NOMO-1 treated with DMSO at 0.1 percent for 48 hours (cell line): Measurements from ENCODE around the gene RBM47.
A peak's percentile ranks its signal among the peaks of the same experiment; 100 is the strongest.

Experiments used
- DNase-seq: peaks from one replicate; lab custom pipeline; 2025; ENCODE audit not compliant: unreplicated experiment; lab: John Stamatoyannopoulos, UW

The RBM47 gene

GRCh38 chr4:40626183-40626990 lies 3.3 kb downstream of the RBM47 start:
- DNase-seq: peak; percentile 14

- no peak for DNase-seq
Observed at GRCh38 chr4:40623707-40624106, 6.0 kb downstream of the RBM47 start.

GRCh38 chr4:40622913-40623312 lies 6.8 kb downstream of the RBM47 start:
- no peak for DNase-seq

- DNase-seq: peak; percentile 99
Observed at GRCh38 chr4:40621592-40622512, 7.8 kb downstream of the RBM47 start.

- peak; percentile 77 for DNase-seq
Observed at GRCh38 chr4:40621229-40621591, 8.5 kb downstream of the RBM47 start.

GRCh38 chr4:40619600-40619999 lies 10.1 kb downstream of the RBM47 start:
- no peak for DNase-seq

GRCh38 chr4:40617872-40618271 lies 11.8 kb downstream of the RBM47 start:
- peak; percentile 17 for DNase-seq

- DNase-seq: no peak
Observed at GRCh38 chr4:40614031-40614430, 15.6 kb downstream of the RBM47 start.

GRCh38 chr4:40613456-40613855 lies 16.2 kb downstream of the RBM47 start:
- no peak for DNase-seq

- no peak for DNase-seq
Observed at GRCh38 chr4:40612831-40613230, 16.8 kb downstream of the RBM47 start.

- no peak for DNase-seq
Observed at GRCh38 chr4:40612283-40612682, 17.4 kb downstream of the RBM47 start.

- DNase-seq: no peak
Observed at GRCh38 chr4:40608628-40609027, 21.0 kb downstream of the RBM47 start.

- DNase-seq: no peak
Observed at GRCh38 chr4:40607221-40607620, 22.4 kb downstream of the RBM47 start.

GRCh38 chr4:40606239-40606767 lies 23.4 kb downstream of the RBM47 start:
- DNase-seq: no peak

- no peak for DNase-seq
Observed at GRCh38 chr4:40603281-40603680, 26.4 kb downstream of the RBM47 start.

GRCh38 chr4:40601641-40602040 lies 28.0 kb downstream of the RBM47 start:
- peak; percentile 88 for DNase-seq

GRCh38 chr4:40600850-40601249 lies 28.8 kb downstream of the RBM47 start:
- DNase-seq: peak; percentile 95

- DNase-seq: no peak
Observed at GRCh38 chr4:40599431-40599830, 30.2 kb downstream of the RBM47 start.

- no peak for DNase-seq
Observed at GRCh38 chr4:40596522-40596921, 33.1 kb downstream of the RBM47 start.

- no peak for DNase-seq
Observed at GRCh38 chr4:40595981-40596380, 33.7 kb downstream of the RBM47 start.

- no peak for DNase-seq
Observed at GRCh38 chr4:40594261-40595178, 35.1 kb downstream of the RBM47 start.
